Glomerular visceral epithelial cell (primary cell): ENCODE results near the gene SPNS2.

Source experiments
- DNase-seq: peaks from one replicate; pipeline ENCODE4 v3.0.0-alpha.2; 2016; ENCODE audit errors: extremely low spot score

The SPNS2 gene

GRCh38 chr17:4480929-4481898, 17.5 kb upstream of the SPNS2 start:
- DNase-seq = no peak

- no peak for DNase-seq
Observed at GRCh38 chr17:4482338-4483011, 16.2 kb upstream of the SPNS2 start.

- DNase-seq = peak; percentile 83
Observed at GRCh38 chr17:4483012-4483840, 15.5 kb upstream of the SPNS2 start.

- no peak for DNase-seq
Observed at GRCh38 chr17:4485676-4486646, 12.7 kb upstream of the SPNS2 start.

- DNase-seq = no peak
Observed at GRCh38 chr17:4487296-4487695, 11.4 kb upstream of the SPNS2 start.

GRCh38 chr17:4487820-4488716, 10.6 kb upstream of the SPNS2 start:
- DNase-seq = no peak

- peak; percentile 74 for DNase-seq
Observed at GRCh38 chr17:4488989-4489595, 9.6 kb upstream of the SPNS2 start.

GRCh38 chr17:4490109-4490591, 8.5 kb upstream of the SPNS2 start:
- DNase-seq = peak; percentile 60

- no peak for DNase-seq
Observed at GRCh38 chr17:4490637-4491061, 8.0 kb upstream of the SPNS2 start.

- peak; percentile 46 for DNase-seq
Observed at GRCh38 chr17:4492721-4493561, 5.7 kb upstream of the SPNS2 start.

GRCh38 chr17:4497101-4497824, 1.4 kb upstream of the SPNS2 start:
- peak; percentile 99 for DNase-seq

- peak; percentile 47 for DNase-seq
Observed at GRCh38 chr17:4499431-4500190, 930 bp downstream of the SPNS2 start.

GRCh38 chr17:4500191-4500571, 1.5 kb downstream of the SPNS2 start:
- peak; percentile 46 for DNase-seq

- DNase-seq = peak; percentile 69
Observed at GRCh38 chr17:4501295-4501949, 2.7 kb downstream of the SPNS2 start.

GRCh38 chr17:4502466-4503154, 3.9 kb downstream of the SPNS2 start:
- DNase-seq = no peak
